ENCODE data around the gene GOLGB1.

- TF ChIP-seq CTCF (IDR thresholded peaks at IDR 0.05; ENCODE audit: poor library complexity, severe bottlenecking) (no peak), EP300 (conservative IDR thresholded peaks at IDR 0.05; ENCODE audit: poor library complexity, severe bottlenecking) (no peak), REST (IDR thresholded peaks at IDR 0.05; ENCODE audit: borderline replicate concordance) (no peak)
Measured at GRCh38 chr3:121752772-121753171, 3.2 kb upstream of the GOLGB1 start.
